Airway epithelial cell (primary cell): ENCODE measurements around the gene EPS15. TPM values are rescaled to one million over a fixed set of nuclear protein-coding genes. Genes with fewer than 3 reads are reported as not detected.

Experiments used
- total RNA-seq: library from RNA; depleted of rRNA; stranded (reverse); fragments of >200 nt; gene quantifications from 2 replicates; pipeline ENCODE4 v1.2.3, GENCODE V29; 2015

EPS15 gene
- 18.1 and 23.7 TPM in 2 replicates for total RNA-seq

DNA sequence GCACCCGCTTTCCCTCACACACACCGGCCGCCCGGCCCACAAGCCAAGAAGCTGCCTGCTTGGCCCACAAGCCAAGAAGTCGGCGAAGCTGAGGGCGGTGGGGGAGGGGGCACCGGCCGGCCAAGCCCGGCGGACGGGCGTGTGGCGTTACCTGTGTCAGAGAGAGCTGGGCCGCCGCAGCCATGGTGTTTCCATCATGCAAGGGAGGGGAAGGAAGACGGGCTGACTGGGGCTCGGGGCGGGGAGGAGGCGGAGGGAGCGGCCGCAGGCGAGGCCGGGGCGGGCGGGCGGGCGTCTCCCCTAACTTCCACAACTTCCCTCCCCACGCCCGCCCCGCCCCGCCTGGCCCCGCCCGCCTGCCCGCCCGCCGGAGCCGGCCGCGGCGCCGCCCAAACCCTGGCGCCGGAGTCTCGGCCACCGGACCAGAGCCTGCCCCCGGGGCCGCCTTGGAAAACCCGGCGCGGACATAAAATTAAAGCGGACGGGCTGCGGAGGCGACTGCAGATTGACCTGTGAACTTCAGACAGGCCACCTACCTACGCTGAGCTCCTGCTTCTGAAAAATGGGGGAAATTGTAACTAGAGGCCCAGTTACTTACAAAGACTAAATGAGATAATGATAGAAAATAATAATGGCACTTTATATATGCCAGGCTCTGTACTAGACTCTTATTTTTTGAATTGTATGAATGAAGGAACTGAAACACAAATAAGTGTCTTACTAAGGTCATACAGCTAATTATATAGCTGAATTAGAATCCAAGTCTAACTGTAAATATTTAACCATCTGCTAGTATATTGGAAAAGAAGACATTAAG is at the start of gene EPS15:
EPS15 (minus strand) TSS at position 219 of the 817 bp plus-strand sequence; CDS start at position 184, 35 bp downstream.

DNA sequence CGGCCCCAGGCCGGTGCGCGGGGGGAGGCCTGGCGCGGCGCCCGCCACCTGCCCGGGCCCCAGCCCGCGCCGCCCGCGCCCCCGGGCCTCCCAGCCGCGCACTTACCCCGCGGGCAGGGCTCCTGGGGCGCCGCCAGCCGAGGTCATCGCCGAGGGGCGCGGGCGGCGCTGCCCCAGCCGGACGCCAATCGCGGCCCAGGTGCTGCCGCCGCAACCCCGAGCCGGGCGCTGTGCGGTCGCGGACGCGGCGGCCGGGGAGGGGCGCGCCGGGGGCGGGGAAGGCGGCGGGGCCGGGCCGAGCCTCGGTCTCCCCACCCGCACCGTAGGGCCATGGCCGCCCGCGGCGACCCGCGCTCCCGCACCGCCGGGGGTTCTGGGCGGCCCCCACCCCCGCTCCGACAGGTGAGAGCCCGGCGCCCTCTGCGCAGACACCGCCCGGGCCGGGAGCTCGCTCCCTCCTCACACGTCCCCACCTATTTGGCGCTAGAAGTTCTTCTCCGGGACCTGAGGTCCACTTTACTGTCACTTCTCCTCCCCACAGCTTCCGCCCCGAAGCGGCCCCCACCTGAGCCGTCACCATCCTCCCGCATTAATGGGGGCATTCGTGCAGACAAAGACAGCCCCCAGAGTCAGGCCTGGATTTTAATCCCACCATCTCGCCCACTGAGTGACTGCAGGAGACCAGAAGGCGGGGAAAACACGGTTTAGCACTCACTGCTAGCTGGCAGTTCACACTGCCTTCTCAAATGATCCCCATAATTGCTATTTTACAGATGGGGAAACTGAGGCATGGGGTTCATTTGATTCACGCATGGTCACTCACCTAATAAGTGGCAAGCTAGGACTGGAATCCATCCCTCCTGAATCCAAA is 188.5 kb downstream of the EPS15 start, which contains the start of gene TTC39A:
TTC39A (minus strand) TSS at position 232 of the 871 bp plus-strand sequence; CDS start at position 147, 85 bp downstream.

Other genes starting within 250 kb of the EPS15 start
- 9.7 and 12.1 TPM in 2 replicates for gene TTC39A, start 188.7 kb downstream of the EPS15 start, total RNA-seq
- 48.4 and 65.2 TPM in 2 replicates for gene OSBPL9, start 97.8 kb upstream of the EPS15 start, total RNA-seq